ENCODE measurements around the gene GEMIN4.

Gene GEMIN4

DNA sequence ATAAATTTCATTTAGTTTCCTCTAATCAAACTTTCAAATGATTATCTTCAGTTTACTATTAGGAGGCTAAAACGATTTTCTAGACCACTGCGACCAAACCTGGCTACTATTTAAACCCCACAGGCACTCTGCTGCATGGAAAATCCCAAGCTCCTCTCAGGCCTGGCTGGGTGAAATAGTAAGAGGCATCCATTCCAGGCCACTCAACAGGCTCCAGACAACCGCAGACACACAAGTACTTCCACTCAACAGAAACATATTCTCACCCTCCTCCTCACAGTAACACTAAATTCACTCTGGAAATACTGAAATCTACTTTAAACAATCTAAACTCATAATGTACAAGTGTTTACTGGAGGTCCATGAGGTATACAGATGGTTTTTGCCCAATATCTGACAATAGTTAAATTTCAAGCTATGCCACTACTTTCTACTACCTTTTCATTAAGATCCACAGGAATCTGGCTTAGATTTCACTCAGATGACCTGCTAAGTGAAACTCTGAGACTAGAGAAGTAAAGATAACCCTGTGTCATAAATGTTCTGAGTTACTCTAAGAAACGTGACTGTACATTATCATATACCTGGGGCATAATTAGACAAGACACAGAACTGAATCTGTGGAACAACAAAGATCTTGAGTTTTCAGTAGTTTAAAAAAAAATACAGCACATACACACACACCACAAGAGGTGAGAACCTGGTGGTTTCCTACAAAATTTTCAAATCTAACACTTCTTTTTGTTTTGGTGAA, 47.8 kb downstream of the GEMIN4 start:
- Histone ChIP-seq H3K27ac (ENCODE audit: low read depth, low read length) (no peak overlapping the region), H4K20me1 (ENCODE audit: control insufficient read depth, insufficient read depth, low read depth, low read length) (peaks cover 6% of the 10 kb centered on the region; the same call in 1 of the 2 replicates)

DNA sequence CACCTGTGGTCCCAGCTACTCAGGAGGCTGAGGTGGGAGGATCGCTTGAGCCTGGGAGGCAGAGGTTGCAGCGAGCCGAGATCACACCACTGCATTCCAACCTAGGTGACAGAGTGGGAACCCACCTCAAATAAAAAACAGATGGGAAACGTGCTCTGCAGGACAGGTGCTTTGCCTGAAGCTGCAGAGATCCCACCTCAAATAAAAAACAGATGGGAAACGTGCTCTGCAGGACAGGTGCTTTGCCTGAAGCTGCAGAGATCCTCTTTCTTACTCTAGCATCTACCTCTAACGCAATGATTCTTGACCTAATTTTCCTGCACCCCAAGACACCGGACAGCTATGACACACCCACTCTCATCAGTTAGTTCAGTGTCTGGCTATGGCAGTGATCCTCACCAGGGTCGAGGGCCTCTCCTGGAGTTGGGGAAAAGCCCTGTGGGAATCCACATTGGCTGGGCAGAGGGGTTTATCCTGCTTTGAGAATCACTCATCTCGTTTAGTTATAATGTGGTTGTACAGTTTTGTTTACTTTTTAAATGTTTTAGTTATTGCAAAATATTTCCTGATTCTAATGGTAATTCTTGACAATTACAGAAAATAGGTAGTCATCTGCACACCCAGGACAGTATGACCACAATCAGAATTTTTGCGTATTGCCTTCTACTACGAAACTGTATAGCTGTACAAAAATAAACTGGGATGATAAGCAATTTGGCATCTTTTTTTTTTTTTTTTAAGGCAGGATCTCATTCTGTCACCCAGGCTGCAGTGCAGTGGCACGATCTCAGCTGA, 48.8 kb downstream of the GEMIN4 start:
- Histone ChIP-seq H3K79me2 (ENCODE audit: control insufficient read depth, low read length) (peaks cover 27% of the 10 kb centered on the region), H3K9me2 (replicated peaks; ENCODE audit: control insufficient read depth, low read length) (no peaks in the 10 kb centered on the region), H3K9me3 (ENCODE audit: control insufficient read depth, insufficient read depth, low read length) (no peaks in the 10 kb centered on the region), H3K27ac (ENCODE audit: low read depth, low read length) (no peak overlapping the region), H3K27me3 (ENCODE audit: control insufficient read depth, low read length) (no peaks in the 10 kb centered on the region), H3K4me2 (ENCODE audit: low read length) (no peak overlapping the region), H3K4me1 (ENCODE audit: control insufficient read depth, low read length) (no peaks in the 10 kb centered on the region), H3K4me3 (ENCODE audit: low read length) (no peak overlapping the region), H4K20me1 (ENCODE audit: control insufficient read depth, insufficient read depth, low read depth, low read length) (peaks cover 6% of the 10 kb centered on the region; the same call in 1 of the 2 replicates), H3F3A (ENCODE audit: control insufficient read depth, insufficient read depth) (no peaks in the 10 kb centered on the region), H3K36me3 (ENCODE audit: control insufficient read depth, low read length) (peaks cover 27% of the 10 kb centered on the region)
- no peak for TF ChIP-seq EZH2phosphoT487 (IDR thresholded peaks at IDR 0.05; ENCODE audit: borderline replicate concordance, low read length)
- TF ChIP-seq, protein P1, sequence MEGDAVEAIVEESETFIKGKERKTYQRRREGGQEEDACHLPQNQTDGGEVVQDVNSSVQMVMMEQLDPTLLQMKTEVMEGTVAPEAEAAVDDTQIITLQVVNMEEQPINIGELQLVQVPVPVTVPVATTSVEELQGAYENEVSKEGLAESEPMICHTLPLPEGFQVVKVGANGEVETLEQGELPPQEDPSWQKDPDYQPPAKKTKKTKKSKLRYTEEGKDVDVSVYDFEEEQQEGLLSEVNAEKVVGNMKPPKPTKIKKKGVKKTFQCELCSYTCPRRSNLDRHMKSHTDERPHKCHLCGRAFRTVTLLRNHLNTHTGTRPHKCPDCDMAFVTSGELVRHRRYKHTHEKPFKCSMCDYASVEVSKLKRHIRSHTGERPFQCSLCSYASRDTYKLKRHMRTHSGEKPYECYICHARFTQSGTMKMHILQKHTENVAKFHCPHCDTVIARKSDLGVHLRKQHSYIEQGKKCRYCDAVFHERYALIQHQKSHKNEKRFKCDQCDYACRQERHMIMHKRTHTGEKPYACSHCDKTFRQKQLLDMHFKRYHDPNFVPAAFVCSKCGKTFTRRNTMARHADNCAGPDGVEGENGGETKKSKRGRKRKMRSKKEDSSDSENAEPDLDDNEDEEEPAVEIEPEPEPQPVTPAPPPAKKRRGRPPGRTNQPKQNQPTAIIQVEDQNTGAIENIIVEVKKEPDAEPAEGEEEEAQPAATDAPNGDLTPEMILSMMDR (IDR thresholded peaks at IDR 0.05; ENCODE audit: low read depth, low read length, poor library complexity, severe bottlenecking), result no peak

More for the DNA sequence above, 47.8 kb downstream of the GEMIN4 start:
- no peaks in the 10 kb centered on the region for H3K4me1 ChIP-seq (ENCODE audit: control insufficient read depth, low read length)
- no peak overlapping the region for H3K4me2 ChIP-seq (ENCODE audit: low read length)
- TF ChIP-seq EZH2phosphoT487 (IDR thresholded peaks at IDR 0.05; ENCODE audit: borderline replicate concordance, low read length), result no peak
- TF ChIP-seq, protein P1 (IDR thresholded peaks at IDR 0.05; ENCODE audit: low read depth, low read length, poor library complexity, severe bottlenecking), result no peak
- no peaks in the 10 kb centered on the region for H3K9me3 ChIP-seq (ENCODE audit: control insufficient read depth, insufficient read depth, low read length)
- H3K27me3 ChIP-seq (ENCODE audit: control insufficient read depth, low read length), result no peaks in the 10 kb centered on the region
- no peaks in the 10 kb centered on the region for H3F3A ChIP-seq (ENCODE audit: control insufficient read depth, insufficient read depth)
- peaks cover 31% of the 10 kb centered on the region for H3K36me3 ChIP-seq (ENCODE audit: control insufficient read depth, low read length)
- H3K9me2 ChIP-seq (replicated peaks; ENCODE audit: control insufficient read depth, low read length), result no peaks in the 10 kb centered on the region
- no peak overlapping the region for H3K4me3 ChIP-seq (ENCODE audit: low read length)
- peaks cover 30% of the 10 kb centered on the region for H3K79me2 ChIP-seq (ENCODE audit: control insufficient read depth, low read length)

DNA sequence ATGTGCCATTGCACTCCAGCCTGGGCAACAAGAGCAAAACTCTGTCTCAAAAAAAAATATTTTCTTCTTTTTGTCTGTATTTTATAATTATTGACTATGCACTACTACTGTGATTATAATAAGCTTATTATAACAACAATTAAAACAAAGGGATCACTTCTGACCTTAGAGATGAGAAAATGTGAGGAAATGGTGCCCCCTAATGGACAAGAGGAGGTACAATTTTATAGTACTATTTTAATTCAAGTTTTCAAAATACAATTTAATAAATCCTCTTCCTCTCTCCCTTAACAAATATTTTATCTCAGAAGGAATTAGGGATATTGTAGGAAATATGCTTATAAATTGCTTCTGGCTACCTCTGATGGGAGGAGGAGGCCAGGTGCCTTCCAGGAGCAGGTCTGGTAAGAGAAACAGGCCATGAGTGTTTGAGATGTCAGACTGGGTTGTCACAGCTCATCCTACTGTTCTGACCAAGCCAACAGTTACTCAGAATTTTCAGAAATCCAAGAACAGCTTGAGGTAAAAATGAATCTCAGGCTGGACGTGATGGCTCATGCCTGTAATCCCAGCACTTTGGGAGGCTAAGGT, 51.5 kb downstream of the GEMIN4 start:
- peaks cover 35% of the 10 kb centered on the region for H3K36me3 ChIP-seq (ENCODE audit: control insufficient read depth, low read length)
- no peaks in the 10 kb centered on the region for H3F3A ChIP-seq (ENCODE audit: control insufficient read depth, insufficient read depth)
- TF ChIP-seq, protein P1 (IDR thresholded peaks at IDR 0.05; ENCODE audit: low read depth, low read length, poor library complexity, severe bottlenecking), result peak; percentile 62
- no peak for TF ChIP-seq EZH2phosphoT487 (IDR thresholded peaks at IDR 0.05; ENCODE audit: borderline replicate concordance, low read length)
- H3K9me2 ChIP-seq (replicated peaks; ENCODE audit: control insufficient read depth, low read length), result no peaks in the 10 kb centered on the region
- peaks cover 6% of the 10 kb centered on the region; the same call in 1 of the 2 replicates for H4K20me1 ChIP-seq (ENCODE audit: control insufficient read depth, insufficient read depth, low read depth, low read length)
- H3K9me3 ChIP-seq (ENCODE audit: control insufficient read depth, insufficient read depth, low read length), result no peaks in the 10 kb centered on the region
- H3K4me3 ChIP-seq (ENCODE audit: low read length), result no peak overlapping the region
- H3K27me3 ChIP-seq (ENCODE audit: control insufficient read depth, low read length), result no peaks in the 10 kb centered on the region
- H3K79me2 ChIP-seq (ENCODE audit: control insufficient read depth, low read length), result peaks cover 19% of the 10 kb centered on the region
- no peaks in the 10 kb centered on the region for H3K4me1 ChIP-seq (ENCODE audit: control insufficient read depth, low read length)
- no peak overlapping the region for H3K4me2 ChIP-seq (ENCODE audit: low read length)
- no peak overlapping the region for H3K27ac ChIP-seq (ENCODE audit: low read depth, low read length)

Data from DOHH2 (cell line).